Aorta (tissue), 5 donors: ENCODE measurements around the gene INTS3. TPM values are rescaled to one million over a fixed set of nuclear protein-coding genes. Genes with fewer than 3 reads are reported as not detected.

Experiments
- ATAC-seq: fragments of 200-7000 bp; cut with Tn5 transposase; one replicate; pipeline ENCODE4 v1.9.1; 2022; ENCODE audit warnings: moderate library complexity; ENCODE audit not compliant: low FRiP score
- DNase-seq, 2 donors: peaks; one replicate each; pipeline ENCODE4 v3.0.0-alpha.2; 2020
- H3K27ac ChIP-seq, 2 donors: one replicate each; pipeline ENCODE4 v1.5.1; 2013; ENCODE audit warnings: low read length in 2 of 2, mild to moderate bottlenecking in 2 of 2, moderate library complexity in 2 of 2, control low read depth in 1 of 2, inconsistent platforms in 1 of 2, low read depth in 1 of 2
- H3K27me3 ChIP-seq, 2 donors: one replicate each; pipeline ENCODE4 v1.6.1; 2013; ENCODE audit warnings: control low read depth in 1 of 2, low read length in 1 of 2, mild to moderate bottlenecking in 1 of 2, moderate library complexity in 1 of 2; ENCODE audit not compliant: insufficient read depth in 2 of 2, control insufficient read depth in 1 of 2
- H3K36me3 ChIP-seq, 2 donors: one replicate each; pipeline ENCODE4 v1.6.1; 2013; ENCODE audit warnings: control low read depth in 1 of 2, low read length in 1 of 2, mild to moderate bottlenecking in 1 of 2; ENCODE audit not compliant: insufficient read depth in 2 of 2, control insufficient read depth in 1 of 2
- H3K4me1 ChIP-seq, 2 donors: one replicate each; pipeline ENCODE4 v1.6.1; 2013; ENCODE audit warnings: low read length in 2 of 2, control low read depth in 1 of 2, mild to moderate bottlenecking in 1 of 2, moderate library complexity in 1 of 2; ENCODE audit not compliant: insufficient read depth in 2 of 2, control insufficient read depth in 1 of 2
- H3K4me3 ChIP-seq, 2 donors: one replicate each; pipeline ENCODE4 v1.5.1; 2013; ENCODE audit warnings: low read length in 2 of 2, control low read depth in 1 of 2, mild to moderate bottlenecking in 1 of 2
- H3K9me3 ChIP-seq: one replicate; pipeline ENCODE4 v1.6.1; 2013; ENCODE audit warnings: mild to moderate bottlenecking, low read length; ENCODE audit not compliant: control insufficient read depth
- WGBS, 2 donors: extraction: QIAGEN DNeasy Blood & Tissue Kit; methylation state at CpG; one replicate each; pipeline ENCODE4 v1.1.7; 2013; 5-methylcytosine and 5-hydroxymethylcytosine counted together
- intact Hi-C, 2 donors: fragments of 100-400 bp; cut with DNase I; formaldehyde crosslinking; loops; one replicate each; pipeline versions ENCODE4 v1.14.2 to v1.15.0; 2022
- polyA plus RNA-seq, 2 donors: library from polyadenylated mRNA; stranded (reverse); fragments of 200-250 nt; gene quantifications; one replicate each; pipeline ENCODE4 v1.2.3, GENCODE V29; 2013
- total RNA-seq, 2 donors: library from RNA; stranded (reverse); fragmentation: NEBNext Ultra II Directional; extraction: Animal tissue kit (Norgen Biotek cat#: 25700); gene quantifications; one replicate each; pipeline ENCODE4 v1.2.1, GENCODE V29; 2021
- donor health status: healthy with polysubstance abuse.
- donor health status: Bipolar disorder and iron deficiency.
- donor health status: DM: no; HTN: no; CAD: no.
- donor health status: DM: no; HTN: no; CAD: no.
- donor health status: DM: yes; HTN: yes; CAD: no.

Gene INTS3
- total and polyA plus RNA-seq, 4 donors = 10.9 to 101 (median 64.4) TPM

DNA sequence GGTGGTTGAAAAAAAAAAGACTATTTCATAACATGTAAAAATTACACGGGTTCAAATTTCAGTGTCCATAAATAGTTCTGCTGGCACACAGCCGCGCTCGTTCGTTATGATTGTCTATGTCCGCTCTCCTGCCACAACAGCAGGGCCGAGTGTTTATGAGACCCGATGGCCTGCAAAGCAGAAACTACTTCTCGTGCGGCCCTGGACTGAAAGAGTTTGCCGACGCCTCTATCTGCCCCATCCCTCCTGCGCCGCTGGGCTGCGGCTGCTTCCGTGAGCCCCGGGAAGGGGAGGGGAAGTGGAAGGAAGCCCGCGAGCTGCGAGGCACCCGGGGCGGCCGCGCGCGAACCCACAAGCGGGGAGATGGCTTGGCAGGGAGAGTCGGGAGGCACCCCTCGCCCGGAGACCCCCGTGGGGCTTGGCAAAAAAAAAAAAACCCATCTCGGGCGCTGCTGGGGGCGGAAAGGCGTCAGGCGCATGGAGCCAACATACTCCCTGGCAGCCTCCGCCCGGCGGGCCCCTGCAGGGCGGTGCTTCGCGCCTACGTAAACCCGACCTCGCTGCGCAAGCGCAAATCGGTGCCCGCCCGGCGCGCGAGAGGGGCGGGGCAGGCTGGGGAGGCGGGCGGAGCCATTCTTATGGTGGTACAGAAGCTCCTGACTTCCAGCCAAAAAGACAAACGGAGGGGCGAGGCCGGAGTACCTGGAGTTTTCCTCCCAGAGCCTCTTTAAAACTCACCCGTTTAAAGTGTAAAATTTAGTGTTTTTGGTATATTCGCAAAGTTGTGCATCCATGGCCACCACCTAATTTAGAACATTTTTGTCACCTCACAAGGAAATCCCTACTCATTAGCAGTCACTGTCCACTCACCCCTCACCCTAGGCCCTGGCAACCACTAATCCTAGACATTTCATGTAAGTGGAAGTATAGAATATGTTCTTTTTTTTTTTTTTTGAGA lies 55.7 kb downstream of the INTS3 start:
- Histone ChIP-seq H3K27me3 (no peaks in the 10 kb centered on the region), H3K4me3 (peak overlapping the region; percentile 14 to 61), H3K4me1 (no peaks in the 10 kb centered on the region), H3K9me3 (no peaks in the 10 kb centered on the region), H3K27ac (peak overlapping the region; percentile 67 to 72), H3K36me3 (no peaks in the 10 kb centered on the region)
- DNase-seq = peak; percentile 95 to 97
- intact Hi-C loops = loop anchor here in 1 of 2 donors (5.0 kb wide), 1 partner anchor 36 kb away; no protein-coding TSS in a partner anchor
- ATAC-seq = peak; percentile 98
- 0 to 1% methylated on average over 58 to 61 of the region's 61 CpGs for WGBS, 2 donors

DNA sequence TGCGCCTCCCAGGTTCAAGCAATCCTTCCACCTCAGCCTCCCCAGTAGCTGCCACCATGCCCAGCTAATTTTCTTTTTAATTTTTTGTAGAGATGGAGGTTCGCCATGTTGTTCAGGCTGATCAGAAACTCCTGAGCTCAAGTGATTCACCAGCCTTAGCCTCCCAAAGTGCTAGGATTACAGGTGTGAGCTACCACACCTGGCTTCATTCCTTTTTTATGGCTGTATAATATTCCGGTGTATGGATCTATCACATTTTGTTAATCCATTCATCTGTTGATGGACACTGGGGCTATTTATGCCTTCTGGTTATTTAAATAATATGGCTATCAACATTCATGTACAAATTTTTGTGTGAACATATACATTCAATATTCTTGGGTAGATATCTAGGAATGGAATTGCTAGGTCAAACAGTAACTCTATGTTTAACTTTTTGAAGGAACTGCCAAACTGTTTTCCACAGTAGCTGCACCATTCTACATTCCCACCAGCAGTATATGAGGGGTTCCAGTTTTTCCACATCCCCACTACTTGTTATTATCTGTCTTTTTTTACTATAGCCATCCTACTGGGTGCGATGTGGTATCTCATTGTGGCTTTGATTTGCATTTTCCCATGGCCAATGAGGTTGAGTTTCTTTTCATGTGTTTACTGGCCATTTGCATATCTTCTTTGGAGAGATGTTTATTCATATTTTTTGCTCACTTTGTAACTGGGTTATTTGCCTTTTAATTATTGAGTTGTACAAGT lies 58.4 kb downstream of the INTS3 start:
- Histone ChIP-seq H3K4me1 (no peaks in the 10 kb centered on the region), H3K27me3 (no peaks in the 10 kb centered on the region), H3K36me3 (no peaks in the 10 kb centered on the region), H3K9me3 (no peaks in the 10 kb centered on the region), H3K4me3 (no peak overlapping the region), H3K27ac (no peak overlapping the region)
- WGBS, 2 donors = 97% methylated on average over 4 of the region's 4 CpGs
- intact Hi-C loops = no loop called here
- no peak for ATAC-seq
- no peak for DNase-seq

DNA sequence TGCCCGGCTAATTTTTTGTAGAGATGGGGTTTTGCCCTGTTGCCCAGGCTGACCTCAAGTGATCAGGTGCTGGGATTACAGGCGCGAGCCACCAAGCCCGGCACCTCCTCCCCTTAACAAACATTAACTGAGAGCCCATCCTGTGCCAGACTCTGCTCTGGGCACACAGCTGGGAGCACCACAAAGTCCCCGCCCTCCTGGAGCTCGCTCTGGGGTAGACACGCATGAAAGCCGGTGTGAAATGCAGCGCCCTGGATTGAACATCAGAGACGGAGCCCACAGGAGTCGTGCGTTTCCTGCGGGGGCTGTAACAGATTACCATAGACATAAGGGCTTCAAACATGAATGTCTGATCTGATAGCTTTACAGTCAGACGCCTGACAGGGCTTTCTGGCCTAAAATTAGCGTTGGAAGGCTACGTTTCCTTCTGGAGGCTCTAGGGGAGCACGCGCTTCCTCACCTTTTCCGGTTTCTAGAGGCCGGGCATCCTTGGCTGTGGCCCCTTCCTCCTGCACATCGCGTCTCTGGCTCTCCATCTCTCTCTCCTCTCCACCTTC lies 61.7 kb downstream of the INTS3 start:
- Histone ChIP-seq H3K4me3 (peak overlapping the region; percentile 10 to 79), H3K27me3 (no peaks in the 10 kb centered on the region), H3K27ac (peak overlapping the region; percentile 97 to 100), H3K36me3 (no peaks in the 10 kb centered on the region), H3K4me1 (no peaks in the 10 kb centered on the region), H3K9me3 (no peaks in the 10 kb centered on the region)
- ATAC-seq (peak; percentile 20), DNase-seq (peak in 1 of 2 donors; percentile 60)
- intact Hi-C loops = loop anchor here in 1 of 2 donors (10.0 kb wide), 1 partner anchor 1185 kb away; the partner anchor contains the start of genes CKS1B and SHC1
- 2 to 3% methylated on average over 22 of the region's 22 CpGs for WGBS, 2 donors

DNA sequence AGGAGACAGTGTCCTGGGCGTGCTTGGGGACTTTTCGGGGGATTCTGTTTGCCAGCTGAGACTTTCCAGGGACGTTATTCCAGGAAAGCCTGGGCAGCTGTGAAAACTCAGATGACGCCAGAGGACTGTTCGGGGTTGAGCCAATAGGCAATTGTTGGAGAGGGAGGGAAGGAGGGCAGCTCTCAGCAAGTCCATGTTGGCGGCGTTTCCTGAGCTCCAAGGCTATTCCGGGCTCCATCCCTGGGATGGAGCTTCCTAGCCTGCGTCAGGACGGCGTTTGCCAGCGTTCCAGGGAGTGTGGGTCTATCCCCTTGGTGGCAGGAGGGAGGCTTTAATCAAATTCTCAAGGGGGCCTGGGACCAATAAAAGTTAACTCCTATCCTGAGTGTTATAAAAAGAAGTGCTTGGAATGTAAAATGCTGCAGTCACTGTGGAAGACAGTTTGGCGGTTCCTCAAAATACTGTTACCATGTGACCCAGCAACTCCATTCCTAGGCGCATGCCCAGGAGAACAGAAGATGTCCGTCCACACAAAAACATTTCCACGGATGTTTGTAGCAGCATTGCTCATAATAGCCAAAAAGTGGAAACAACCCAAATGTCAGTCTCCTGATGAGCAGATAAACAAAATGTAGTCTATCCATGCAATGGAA lies 62.6 kb downstream of the INTS3 start:
- Histone ChIP-seq H3K27ac (peak overlapping the region; percentile 97 to 100), H3K4me1 (no peaks in the 10 kb centered on the region), H3K4me3 (peak overlapping the region; percentile 29 to 79), H3K36me3 (no peaks in the 10 kb centered on the region), H3K27me3 (no peaks in the 10 kb centered on the region), H3K9me3 (no peaks in the 10 kb centered on the region)
- intact Hi-C loops = loop anchor here in 1 of 2 donors (10.0 kb wide), 1 partner anchor 1184 kb away; the partner anchor contains the start of genes CKS1B and SHC1
- DNase-seq = peak; percentile 91 to 93
- ATAC-seq = peak; percentile 93
- WGBS, 2 donors = 2 to 4% methylated on average over 16 of the region's 16 CpGs

DNA sequence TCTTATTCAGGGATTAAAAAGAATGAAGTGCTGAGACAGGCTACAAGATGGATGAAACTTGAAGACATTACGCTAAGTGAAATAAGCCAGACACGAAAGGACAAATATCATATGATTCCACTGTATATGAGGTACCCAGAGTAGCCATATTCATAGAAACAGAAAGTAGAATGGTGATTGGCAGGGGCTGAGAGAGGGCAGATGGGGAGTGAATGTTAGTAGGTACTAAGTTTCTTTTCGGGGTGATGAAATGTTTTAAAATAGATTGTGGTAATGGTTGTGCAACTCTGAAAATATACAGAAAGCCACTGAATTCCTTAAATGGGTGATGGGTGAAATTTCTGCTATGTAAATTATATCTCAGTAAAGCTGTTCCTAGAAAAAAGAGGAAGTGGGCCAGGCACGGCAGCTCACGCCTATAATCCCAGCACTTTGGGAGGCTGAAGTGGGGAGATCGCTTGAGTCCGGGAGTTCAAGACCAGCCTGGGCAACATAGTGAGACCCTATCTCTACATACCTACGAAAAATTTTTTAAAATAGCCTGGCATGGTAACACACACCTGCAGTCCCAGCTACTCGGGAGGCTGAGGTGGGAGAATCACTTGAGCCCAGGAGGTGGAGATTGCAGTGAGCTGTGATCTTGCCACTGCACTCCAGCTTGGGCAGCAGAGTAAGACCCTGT lies 63.3 kb downstream of the INTS3 start:
- intact Hi-C loops = loop anchor here in 1 of 2 donors (10.0 kb wide), 1 partner anchor 1184 kb away; the partner anchor contains the start of genes CKS1B and SHC1
- Histone ChIP-seq H3K9me3 (no peaks in the 10 kb centered on the region), H3K27me3 (no peaks in the 10 kb centered on the region), H3K4me3 (peak overlapping the region in 1 of 2 donors; percentile 8), H3K27ac (peak overlapping the region; percentile 76 to 100), H3K4me1 (no peaks in the 10 kb centered on the region), H3K36me3 (no peaks in the 10 kb centered on the region)
- DNase-seq (peak in 1 of 2 donors; percentile 82), ATAC-seq (peak; percentile 59)
- 27 to 31% methylated on average over 9 of the region's 9 CpGs for whole genome bisulfite sequencing, 2 donors

DNA sequence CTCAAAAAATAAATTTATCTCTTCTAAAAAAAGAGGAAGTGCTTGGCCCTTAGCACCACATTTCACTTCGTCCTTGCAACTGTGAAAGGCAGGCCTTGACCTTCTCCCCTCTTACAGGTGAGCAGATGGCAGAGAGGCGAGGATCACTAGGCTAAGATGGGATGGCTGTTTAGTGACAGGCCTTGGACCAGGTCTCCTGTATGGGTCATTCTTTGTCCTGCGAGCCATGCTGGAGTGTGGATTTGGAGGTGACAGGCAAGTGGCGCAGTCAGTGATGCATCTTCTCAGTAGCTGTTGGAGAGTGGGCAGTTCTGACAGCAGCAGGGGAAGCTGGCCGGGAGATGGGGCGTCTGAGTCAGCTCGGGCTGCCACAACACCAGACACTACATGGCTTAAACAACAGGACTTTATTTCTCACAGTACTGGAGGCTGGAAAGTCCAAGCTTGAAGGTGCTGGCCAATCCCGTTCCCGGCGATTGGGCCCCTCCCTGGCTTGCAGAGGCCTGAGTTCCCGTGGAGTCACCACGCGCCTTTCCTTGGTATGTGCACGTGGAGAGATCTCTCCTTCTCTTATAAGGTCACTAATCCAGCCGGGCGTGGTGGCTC lies 63.9 kb downstream of the INTS3 start:
- ATAC-seq = no peak

DNA sequence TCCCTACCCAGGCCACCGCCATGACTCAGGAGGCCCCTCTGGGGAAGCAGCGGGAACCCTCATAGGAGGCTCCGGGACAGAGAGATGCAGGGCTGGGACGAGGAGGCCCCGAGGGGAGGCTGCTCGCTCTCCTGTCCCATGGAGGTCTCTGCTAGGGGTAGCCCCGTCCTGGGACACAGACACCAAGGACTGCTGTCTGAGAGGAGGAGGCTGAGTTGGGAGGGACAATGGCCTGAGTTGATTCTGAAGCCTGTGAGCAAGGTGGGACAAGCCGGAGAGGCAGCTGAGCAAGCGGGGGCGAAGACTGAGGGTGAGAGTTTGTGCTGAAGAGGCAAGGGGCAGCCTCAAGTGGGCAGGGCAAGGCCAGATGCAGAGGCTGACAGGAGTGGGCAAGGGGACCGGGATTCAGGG lies 64.8 kb downstream of the INTS3 start:
- no peaks in the 10 kb centered on the region for H3K36me3 ChIP-seq
- ATAC-seq (no peak), DNase-seq (no peak)

More for the DNA sequence above, 63.9 kb downstream of the INTS3 start:
- no peaks in the 10 kb centered on the region for H3K9me3 ChIP-seq
- no peaks in the 10 kb centered on the region for H3K27me3 ChIP-seq
- intact Hi-C loops = loop anchor here in 1 of 2 donors (10.0 kb wide), 1 partner anchor 1183 kb away; the partner anchor contains the start of genes CKS1B and SHC1
- H3K27ac ChIP-seq = peak overlapping the region in 1 of 2 donors; percentile 57
- DNase-seq = no peak
- H3K4me3 ChIP-seq = no peak overlapping the region
- 88 to 89% methylated on average over 16 of the region's 16 CpGs for WGBS, 2 donors
- no peaks in the 10 kb centered on the region for H3K36me3 ChIP-seq
- H3K4me1 ChIP-seq = no peaks in the 10 kb centered on the region

More for the DNA sequence above, 64.8 kb downstream of the INTS3 start:
- no peak overlapping the region for H3K27ac ChIP-seq
- WGBS, 2 donors = 90 to 95% methylated on average over 11 of the region's 11 CpGs
- H3K4me1 ChIP-seq = no peaks in the 10 kb centered on the region
- H3K9me3 ChIP-seq = no peaks in the 10 kb centered on the region
- H3K27me3 ChIP-seq = no peaks in the 10 kb centered on the region
- H3K4me3 ChIP-seq = no peak overlapping the region
- intact Hi-C loops = loop anchor here in 1 of 2 donors (10.0 kb wide), 1 partner anchor 1182 kb away; the partner anchor contains the start of genes CKS1B and SHC1
